K562 (cell line): ENCODE results near the gene UPK2. TPM values are rescaled to one million over a fixed set of nuclear protein-coding genes. Genes with fewer than 3 reads are reported as not detected.
A peak's percentile ranks its signal among the peaks of the same experiment; 100 is the strongest.

Experiments
- ATAC-seq: fragments of 200-7000 bp; cut with Tn5 transposase; 3 replicates; pipeline ENCODE4 v1.9.1; 2020; ENCODE audit warnings: moderate library complexity
- BruUV-seq: library from RNA; stranded (reverse); fragments of 400-500 nt; replicated peaks from 2 replicates; lab custom pipeline; 2021; lab: Mats Ljungman, UMichigan
- CTCF ChIA-PET: fragments of 300-600 bp; formaldehyde crosslinking; extraction: SDS; loops from one replicate; lab custom pipeline; 2021; ENCODE audit warnings: low intra/inter-chr PET ratio; lab: Yijun Ruan, JAX
- POLR2A ChIA-PET: fragments of 300-600, 350-650 bp; sonication (Branson Sonifier 250); formaldehyde crosslinking; extraction: SDS; loops from one replicate; lab custom pipeline; 2021; ENCODE audit warnings: antibody characterized with exemption, inconsistent platforms; lab: Yijun Ruan, JAX
- DNase-seq, 4 experiments: peaks; one replicate each; pipeline versions ENCODE4 v3.0.0 to v3.0.0-alpha.2; 2011 to 2018; ENCODE audit warnings: low spot score in 3 of 4, mixed read lengths in 3 of 4; ENCODE audit errors: extremely low read depth in 1 of 4
- FAIRE-seq: peaks from 2 replicates; lab custom pipeline; 2011; peaks lifted over from hg19 to GRCh38; lab: Jason Lieb, UNC
- H2AFZ ChIP-seq: 2 replicates; pipeline ENCODE4 v1.6.0; 2011; ENCODE audit warnings: low read depth, low read length, control low read depth, inconsistent platforms
- H3K27ac ChIP-seq: fragments of 200-600 bp; 3 replicates; pipeline ENCODE4 v1.8.0; 2011; ENCODE audit warnings: low read depth, mild to moderate bottlenecking, control low read depth, inconsistent platforms, low read length, moderate library complexity, mixed read lengths; ENCODE audit errors: extremely low read depth
- H3K27me3 ChIP-seq, 2 experiments: fragments of 300-600 bp in 1 of 2; 2 replicates in 1 of 2; 3 replicates in 1 of 2; pipeline versions ENCODE4 v1.6.0 to v1.8.0; 2011; ENCODE audit warnings: inconsistent platforms in 2 of 2, low read length in 2 of 2, mild to moderate bottlenecking in 1 of 2, mixed read lengths in 1 of 2, moderate library complexity in 1 of 2; ENCODE audit not compliant: control insufficient read depth in 2 of 2, insufficient read depth in 2 of 2
- H3K36me3 ChIP-seq: fragments of 300-600 bp; 3 replicates; pipeline ENCODE4 v1.8.0; 2011; ENCODE audit warnings: mild to moderate bottlenecking, low read length, inconsistent platforms; ENCODE audit not compliant: control insufficient read depth, insufficient read depth
- H3K4me1 ChIP-seq, 2 experiments: fragments of 200-600 bp in 1 of 2; replicated peaks in 1 of 2; 2 replicates in 1 of 2; 3 replicates in 1 of 2; pipeline versions ENCODE4 v1.5.1 to v1.8.0; 2011; ENCODE audit warnings: inconsistent platforms in 2 of 2, low read length in 2 of 2, mild to moderate bottlenecking in 1 of 2, mixed read lengths in 1 of 2, moderate library complexity in 1 of 2; ENCODE audit not compliant: control insufficient read depth in 2 of 2, insufficient read depth in 2 of 2
- H3K4me2 ChIP-seq: 2 replicates; pipeline ENCODE4 v1.6.1; 2011; ENCODE audit warnings: low read length, control low read depth, inconsistent platforms, mixed read lengths; ENCODE audit not compliant: insufficient read depth
- H3K4me3 ChIP-seq: fragments of 200-600 bp; sonication (generic), shearing (Covaris generic); 2 replicates; pipeline ENCODE4 v1.5.1; 2016; ENCODE audit warnings: control low read depth, inconsistent platforms
- H3K79me2 ChIP-seq: fragments of 200-600 bp; 3 replicates; pipeline ENCODE4 v1.8.0; 2011; ENCODE audit warnings: low read length, inconsistent platforms; ENCODE audit not compliant: control insufficient read depth, insufficient read depth
- H3K9ac ChIP-seq, 2 experiments: 2 replicates each; pipeline versions ENCODE4 v1.6.0 to v1.6.1; 2011; ENCODE audit warnings: low read depth in 2 of 2, low read length in 2 of 2, control low read depth in 1 of 2, inconsistent platforms in 1 of 2, mild to moderate bottlenecking in 1 of 2, mixed read lengths in 1 of 2; ENCODE audit not compliant: insufficient read depth in 1 of 2
- H3K9me1 ChIP-seq: one replicate; pipeline ENCODE4 v1.6.0; 2011; ENCODE audit warnings: inconsistent platforms, mild to moderate bottlenecking, low read length, moderate library complexity; ENCODE audit not compliant: control insufficient read depth, insufficient read depth
- H3K9me3 ChIP-seq: replicated peaks from 2 replicates; pipeline ENCODE4 v1.5.1; 2011; ENCODE audit warnings: low read depth, low read length, inconsistent platforms; ENCODE audit not compliant: control insufficient read depth, insufficient read depth
- H4K20me1 ChIP-seq: replicated peaks from 2 replicates; pipeline ENCODE4 v1.6.1; 2011; ENCODE audit warnings: low read length, inconsistent platforms, mixed read lengths; ENCODE audit not compliant: control insufficient read depth, insufficient read depth
- BMI1 ChIP-seq: fragments of 150-350 bp; IDR thresholded peaks from 2 replicates; pipeline ENCODE4 v1.6.1; 2014; ENCODE audit warnings: low read length
- CREB3L1 ChIP-seq: fragments of 450-650 bp; IDR thresholded peaks from 2 replicates; pipeline ENCODE4 v1.6.1; 2014; ENCODE audit warnings: low read depth, mild to moderate bottlenecking, moderate library complexity, borderline replicate concordance
- E2F6 ChIP-seq, 2 experiments: IDR thresholded peaks; 2 replicates each; pipeline ENCODE4 v1.6.1; 2011; ENCODE audit warnings: borderline replicate concordance in 1 of 2, control low read depth in 1 of 2, low read depth in 1 of 2, low read length in 1 of 2, mild to moderate bottlenecking in 1 of 2, mixed read lengths in 1 of 2, moderate library complexity in 1 of 2; ENCODE audit not compliant: insufficient read depth in 1 of 2, insufficient read length in 1 of 2, poor library complexity in 1 of 2, severe bottlenecking in 1 of 2; ENCODE audit errors: extremely low read depth in 1 of 2
- ESRRA ChIP-seq: fragments of 450-650 bp; IDR thresholded peaks from 2 replicates; pipeline ENCODE4 v1.6.1; 2014; ENCODE audit warnings: low read depth, mild to moderate bottlenecking, moderate library complexity, borderline replicate concordance
- IRF9 ChIP-seq: fragments of 450-650 bp; IDR thresholded peaks from 2 replicates; pipeline ENCODE4 v1.6.1; 2016; ENCODE audit warnings: missing biosample characterization, missing genetic modification characterization
- MAZ ChIP-seq, 2 experiments: fragments of 450-650 bp in 1 of 2; sonication (generic) in 1 of 2; formaldehyde crosslinking; IDR thresholded peaks in 1 of 2; conservative IDR thresholded peaks in 1 of 2; 2 replicates each; pipeline versions ENCODE4 v1.4.0 to v1.5.0; 2020; ENCODE audit warnings: mild to moderate bottlenecking in 1 of 2, missing genetic modification reagents in 1 of 2
- MYNN ChIP-seq, 2 experiments: sonication (generic); formaldehyde crosslinking in 1 of 2; IDR thresholded peaks; 2 replicates each; pipeline versions ENCODE4 v1.5.0 to v1.6.1; 2016 to 2020; ENCODE audit warnings: antibody characterized with exemption in 1 of 2, missing genetic modification reagents in 1 of 2
- NRF1 ChIP-seq, 2 experiments: fragments of 450-650 bp; IDR thresholded peaks in 1 of 2; conservative IDR thresholded peaks in 1 of 2; 2 replicates each; pipeline ENCODE4 v1.6.1; 2014; ENCODE audit warnings: mild to moderate bottlenecking in 2 of 2
- PCBP1 ChIP-seq: fragments of 200-400 bp; formaldehyde crosslinking; IDR thresholded peaks from 2 replicates; pipeline ENCODE4 v1.6.1; 2018; ENCODE audit warnings: mild to moderate bottlenecking, low read depth, low read length; ENCODE audit not compliant: poor library complexity, severe bottlenecking
- RAD21 ChIP-seq, 2 experiments: fragments of 250-450 bp in 1 of 2; fragments of 450-650 bp in 1 of 2; sonication (Bioruptor Pico) in 1 of 2; formaldehyde crosslinking in 1 of 2; IDR thresholded peaks in 1 of 2; conservative IDR thresholded peaks in 1 of 2; 2 replicates each; pipeline versions ENCODE4 v1.4.0 to v1.8.0; 2020 to 2022; ENCODE audit warnings: mild to moderate bottlenecking in 2 of 2, moderate library complexity in 1 of 2
- ZKSCAN1 ChIP-seq: fragments of 150-350 bp; IDR thresholded peaks from 2 replicates; pipeline ENCODE4 v1.6.1; 2016; ENCODE audit warnings: low read depth, low read length
- WGBS: fragments of 100-300 bp; shearing (Covaris generic); methylation state at CpG from one replicate; pipeline ENCODE4 v1.1.6; 2016; ENCODE audit warnings: low coverage, mixed read lengths; ENCODE audit not compliant: insufficient coverage; ENCODE audit errors: missing lambda C conversion rate; 5-methylcytosine and 5-hydroxymethylcytosine counted together
- in situ Hi-C: fragments of 300-500 bp; cut with MboI; formaldehyde crosslinking; loops from 4 replicates; pipeline ENCODE4 v1.15.0; 2018; ENCODE audit warnings: inconsistent platforms, mixed read lengths
- intact Hi-C: fragments of 100-400 bp; cut with micrococcal nuclease; formaldehyde crosslinking; loops from 2 replicates; pipeline ENCODE4 v1.14.2; 2022
- polyA plus RNA-seq, 8 experiments: library from polyadenylated mRNA; depleted of rRNA in 4 of 8; stranded (reverse) in 5 of 8; unstranded in 3 of 8; fragments of >200 nt; fragmentation: Nextera tagmentation in 2 of 8; fragmentation: Illumina TruSeq in 1 of 8; extraction: Ambion mirVana in 2 of 8; extraction: Trizol in 1 of 8; gene quantifications; 2 replicates each; pipeline versions ENCODE4 v1.2.1 to v1.2.3, GENCODE V29; 2011 to 2014; ENCODE audit warnings: inconsistent platforms in 1 of 8, missing spikeins in 1 of 8
- total RNA-seq, 7 experiments: library from RNA; depleted of rRNA in 6 of 7; stranded (reverse); fragments of >200 nt in 6 of 7; fragmentation: Illumina TruSeq in 2 of 7; extraction: Trizol in 2 of 7; gene quantifications; 2 replicates each; pipeline versions ENCODE4 v1.2.1 to v1.2.3, GENCODE V29; 2011 to 2021; ENCODE audit warnings: low replicate concordance in 1 of 7
- TF ChIP-seq, protein P1 (sequence below): fragments of 250-450 bp; sonication (Bioruptor Pico); IDR thresholded peaks from 2 replicates; pipeline ENCODE4 v1.8.0; 2022; ENCODE audit warnings: inconsistent platforms, mild to moderate bottlenecking, moderate library complexity, borderline replicate concordance

UPK2 gene
- total and polyA plus RNA-seq, 9 of the 15 experiments (the other 6 are each of a cell fraction or from before 2014, with no cell fraction given): not detected

GRCh38 chr11:118910309-118911112, 45.6 kb upstream of the UPK2 start:
- H3K4me1 ChIP-seq: peaks cover 35 to 72% of the 10 kb centered on the region in 2 experiments
- ATAC-seq: peak; percentile 48
- intact Hi-C loops (loop anchor here (5.0 kb wide), 2 partner anchors 192 to 407 kb away; partner anchors contain the start of genes DPAGT1 and MCAM), in situ Hi-C loops (no loop called here)
- peaks cover 32% of the 10 kb centered on the region for H3K79me2 ChIP-seq
- H2AFZ ChIP-seq: peak overlapping the region; percentile 74
- FAIRE-seq: no peak
- H3K4me3 ChIP-seq: peak overlapping the region; percentile 31
- H3K9me3 ChIP-seq: no peaks in the 10 kb centered on the region; the same call in 1 of the 2 replicates
- H3K36me3 ChIP-seq: peaks cover 22% of the 10 kb centered on the region; the same call in 2 of the 3 replicates
- H3K9ac ChIP-seq: peak overlapping the region; percentile 87 to 90
- DNase-seq: peak; percentile 80 to 82 (median 81)
- WGBS: 11% methylated on average over 28 of the region's 67 CpGs
- peak overlapping the region; percentile 72 for H3K4me2 ChIP-seq
- peaks cover 5% of the 10 kb centered on the region for H3K9me1 ChIP-seq
- peak overlapping the region; percentile 87 for H3K27ac ChIP-seq
- BruUV-seq: no TSS peak
- H3K27me3 ChIP-seq: no peaks in the 10 kb centered on the region; a peak in 1 of 5 replicates
- POLR2A ChIA-PET: interaction anchor here (0.6 to 4.5 kb wide), 7 partner anchors 13 to 413 kb away, joined by 3 to 16 read pairs (median 4); partner anchors contain the start of gene VPS11
- CTCF ChIA-PET: interaction anchor here (0.7 kb wide), 1 partner anchor 16 kb away, joined by 3 read pairs; no protein-coding TSS in a partner anchor
- no peaks in the 10 kb centered on the region for H4K20me1 ChIP-seq
- peak; percentile 67 for TF ChIP-seq PCBP1
- TF ChIP-seq, protein P1, sequence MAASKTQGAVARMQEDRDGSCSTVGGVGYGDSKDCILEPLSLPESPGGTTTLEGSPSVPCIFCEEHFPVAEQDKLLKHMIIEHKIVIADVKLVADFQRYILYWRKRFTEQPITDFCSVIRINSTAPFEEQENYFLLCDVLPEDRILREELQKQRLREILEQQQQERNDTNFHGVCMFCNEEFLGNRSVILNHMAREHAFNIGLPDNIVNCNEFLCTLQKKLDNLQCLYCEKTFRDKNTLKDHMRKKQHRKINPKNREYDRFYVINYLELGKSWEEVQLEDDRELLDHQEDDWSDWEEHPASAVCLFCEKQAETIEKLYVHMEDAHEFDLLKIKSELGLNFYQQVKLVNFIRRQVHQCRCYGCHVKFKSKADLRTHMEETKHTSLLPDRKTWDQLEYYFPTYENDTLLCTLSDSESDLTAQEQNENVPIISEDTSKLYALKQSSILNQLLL: no peak
- peak; percentile 44 to 61; a peak in 3 of 4 replicates for TF ChIP-seq NRF1 (conservative IDR thresholded peaks at IDR 0.05 in 1 of 2, IDR thresholded peaks at IDR 0.05 in 1 of 2)
- TF ChIP-seq IRF9 (tag): no peak
- TF ChIP-seq CREB3L1: 0 out of 2 replicates have a peak, but pooled peaks have one; percentile 47
- peak in 1 of 2 experiments; percentile 61; a peak in 2 of 4 replicates for TF ChIP-seq MAZ (CRISPR knock-in tag; conservative IDR thresholded peaks at IDR 0.05 in 1 of 2, IDR thresholded peaks at IDR 0.05 in 1 of 2)
- 0 out of 2 replicates have a peak, but pooled peaks have one; percentile 15 for TF ChIP-seq ESRRA
- no peak for TF ChIP-seq BMI1
- 0 out of 2 replicates have a peak, but pooled peaks have one; percentile 5 for TF ChIP-seq MYNN (IDR thresholded peaks at IDR 0.05)
- no peak for TF ChIP-seq MYNN (CRISPR knock-in tag; IDR thresholded peaks at IDR 0.05)
- TF ChIP-seq ZKSCAN1: no peak
- peak in 1 of 2 experiments; percentile 8; a peak in 1 of 4 replicates for TF ChIP-seq RAD21 (CRISPR knock-in tag; conservative IDR thresholded peaks at IDR 0.05 in 1 of 2, IDR thresholded peaks at IDR 0.05 in 1 of 2)
- TF ChIP-seq E2F6 (IDR thresholded peaks at IDR 0.05; ENCODE audit: borderline replicate concordance in 1 of 2, extremely low read depth in 1 of 2, insufficient read depth in 1 of 2, insufficient read length in 1 of 2, low read depth in 1 of 2, low read length in 1 of 2, poor library complexity in 1 of 2, severe bottlenecking in 1 of 2): peak; percentile 64 to 92
